DOHH2 (cell line): ENCODE data around the gene F2R.

Experiments used
- EZH2phosphoT487 ChIP-seq: fragments of 200-600 bp; sonication (generic); IDR thresholded peaks from 2 replicates; pipeline ENCODE4 v1.6.1; 2017; ENCODE audit warnings: borderline replicate concordance, mild to moderate bottlenecking, antibody characterized with exemption, low read length, moderate library complexity, mixed read lengths
- TF ChIP-seq, protein P1 (sequence below): fragments of 200-600 bp; sonication (generic); IDR thresholded peaks from one replicate; pipeline ENCODE4 v1.5.1; 2014; ENCODE audit warnings: antibody characterized with exemption, mild to moderate bottlenecking, low read depth, low read length; ENCODE audit not compliant: poor library complexity, severe bottlenecking

DNA sequence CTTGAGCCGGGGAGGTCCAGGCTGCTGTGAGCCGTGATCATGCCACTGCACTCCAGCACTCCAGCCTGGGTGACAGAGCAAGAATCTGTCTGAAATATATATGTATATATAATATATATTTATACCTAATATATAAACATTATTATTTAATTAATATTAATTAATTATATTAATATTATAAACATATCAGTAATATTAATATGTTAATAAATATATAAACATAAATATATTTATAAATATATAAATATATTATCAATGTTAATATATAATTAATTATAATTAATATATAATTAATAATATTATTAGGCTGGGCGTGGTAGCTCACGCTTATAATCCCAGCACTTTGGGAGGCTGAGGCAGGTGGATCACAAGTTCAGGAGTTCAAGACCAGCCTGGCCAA lies 41.1 kb downstream of the F2R start:
- TF ChIP-seq, protein P1, sequence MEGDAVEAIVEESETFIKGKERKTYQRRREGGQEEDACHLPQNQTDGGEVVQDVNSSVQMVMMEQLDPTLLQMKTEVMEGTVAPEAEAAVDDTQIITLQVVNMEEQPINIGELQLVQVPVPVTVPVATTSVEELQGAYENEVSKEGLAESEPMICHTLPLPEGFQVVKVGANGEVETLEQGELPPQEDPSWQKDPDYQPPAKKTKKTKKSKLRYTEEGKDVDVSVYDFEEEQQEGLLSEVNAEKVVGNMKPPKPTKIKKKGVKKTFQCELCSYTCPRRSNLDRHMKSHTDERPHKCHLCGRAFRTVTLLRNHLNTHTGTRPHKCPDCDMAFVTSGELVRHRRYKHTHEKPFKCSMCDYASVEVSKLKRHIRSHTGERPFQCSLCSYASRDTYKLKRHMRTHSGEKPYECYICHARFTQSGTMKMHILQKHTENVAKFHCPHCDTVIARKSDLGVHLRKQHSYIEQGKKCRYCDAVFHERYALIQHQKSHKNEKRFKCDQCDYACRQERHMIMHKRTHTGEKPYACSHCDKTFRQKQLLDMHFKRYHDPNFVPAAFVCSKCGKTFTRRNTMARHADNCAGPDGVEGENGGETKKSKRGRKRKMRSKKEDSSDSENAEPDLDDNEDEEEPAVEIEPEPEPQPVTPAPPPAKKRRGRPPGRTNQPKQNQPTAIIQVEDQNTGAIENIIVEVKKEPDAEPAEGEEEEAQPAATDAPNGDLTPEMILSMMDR: no peak
- no peak for TF ChIP-seq EZH2phosphoT487
